CD4-positive, alpha-beta memory T cell (primary cell): ENCODE measurements around the gene LRP2BP. TPM values are rescaled to one million over a fixed set of nuclear protein-coding genes. Genes with fewer than 3 reads are reported as not detected.

Experiments
- CTCF ChIA-PET: fragments of 350-600 bp; sonication (Branson Sonifier 250); formaldehyde crosslinking; loops from one replicate; lab custom pipeline; 2021; ENCODE audit warnings: inconsistent platforms; ENCODE audit not compliant: partially characterized antibody; lab: Charles Lee
- POLR2A ChIA-PET: fragments of 350-600 bp; sonication (Branson Sonifier 250); formaldehyde crosslinking; loops from one replicate; lab custom pipeline; 2021; ENCODE audit not compliant: partially characterized antibody; lab: Charles Lee
- DNase-seq, 5 donors: peaks; one replicate each; pipeline versions ENCODE4 v3.0.0 to v3.0.0-alpha.2; 2020 to 2022; ENCODE audit warnings: mixed read lengths in 1 of 5
- H3K27ac ChIP-seq: one replicate; pipeline ENCODE4 v1.7.0; 2013; ENCODE audit warnings: low read depth, low read length
- H3K27me3 ChIP-seq: 2 replicates; pipeline ENCODE4 v1.7.0; 2013; ENCODE audit warnings: mild to moderate bottlenecking, low read length, moderate library complexity; ENCODE audit not compliant: insufficient read depth
- H3K36me3 ChIP-seq: 2 replicates; pipeline ENCODE4 v1.7.0; 2013; ENCODE audit warnings: mild to moderate bottlenecking, low read length, moderate library complexity; ENCODE audit not compliant: insufficient read depth
- H3K4me1 ChIP-seq: 2 replicates; pipeline ENCODE4 v1.7.0; 2013; ENCODE audit warnings: mild to moderate bottlenecking, low read length, moderate library complexity; ENCODE audit not compliant: insufficient read depth
- H3K4me3 ChIP-seq, 2 donors: one replicate each; pipeline ENCODE4 v1.7.0; 2013; ENCODE audit warnings: low read length in 2 of 2, mild to moderate bottlenecking in 1 of 2
- H3K9me3 ChIP-seq, 2 donors: one replicate each; pipeline ENCODE4 v1.7.0; 2013; ENCODE audit warnings: low read length in 2 of 2, control low read depth in 1 of 2; ENCODE audit not compliant: control insufficient read depth in 1 of 2
- H3K27ac Mint-ChIP-seq, 7 donors: one replicate each; pipeline ENCODE4 v1.8.0; 2020 to 2021; ENCODE audit warnings: mixed read lengths in 7 of 7, mild to moderate bottlenecking in 6 of 7, inconsistent platforms in 3 of 7, moderate library complexity in 3 of 7
- H3K27me3 Mint-ChIP-seq, 2 donors: one replicate each; pipeline ENCODE4 v1.8.0; 2020 to 2021; ENCODE audit warnings: mixed read lengths in 2 of 2
- H3K36me3 Mint-ChIP-seq, 2 donors: one replicate each; pipeline ENCODE4 v1.8.0; 2020 to 2021; ENCODE audit warnings: mixed read lengths in 2 of 2, inconsistent platforms in 1 of 2, mild to moderate bottlenecking in 1 of 2
- H3K4me1 Mint-ChIP-seq, 4 donors: one replicate each; pipeline ENCODE4 v1.8.0; 2020 to 2021; ENCODE audit warnings: mixed read lengths in 4 of 4, mild to moderate bottlenecking in 1 of 4
- H3K4me3 Mint-ChIP-seq, 8 donors: one replicate each; pipeline ENCODE4 v1.8.0; 2020 to 2021; ENCODE audit warnings: mixed read lengths in 8 of 8, mild to moderate bottlenecking in 7 of 8, moderate library complexity in 6 of 8, inconsistent platforms in 3 of 8
- H3K9me3 Mint-ChIP-seq, 8 donors: one replicate each; pipeline ENCODE4 v1.8.0; 2020 to 2021; ENCODE audit warnings: mixed read lengths in 8 of 8, mild to moderate bottlenecking in 5 of 8, inconsistent platforms in 3 of 8, moderate library complexity in 1 of 8
- intact Hi-C: fragments of 100-400 bp; cut with micrococcal nuclease; formaldehyde crosslinking; loops from one replicate; pipeline ENCODE4 v1.15.1; 2023
- polyA plus RNA-seq, 2 donors: library from polyadenylated mRNA; unstranded; fragments of 300-500 nt; fragmentation: Illumina TruSeq; gene quantifications; one replicate each; pipeline ENCODE4 v1.2.3, GENCODE V29; 2021
- total RNA-seq, 2 experiments: library from RNA; stranded (reverse); gene quantifications; one replicate each; pipeline ENCODE4 v1.2.3, GENCODE V29; 2021

The LRP2BP gene
- total and polyA plus RNA-seq, 4 experiments from 2014 or later: 0.20 to 1.9 (median 1.9) TPM; not detected in 1

GRCh38 chr4:185357211-185357610 is 38.5 kb downstream of the LRP2BP start:
- intact Hi-C loops: no loop called here
- Histone ChIP-seq H3K4me3 (no peak overlapping the region), H3K27ac (no peak overlapping the region), H3K36me3 (no peaks in the 10 kb centered on the region), H3K4me1 (no peaks in the 10 kb centered on the region), H3K27me3 (no peaks in the 10 kb centered on the region), H3K9me3 (no peaks in the 10 kb centered on the region)
- Mint-ChIP-seq H3K4me3 (no peak overlapping the region), H3K27me3 (no peaks in the 10 kb centered on the region), H3K4me1 (no peaks in the 10 kb centered on the region), H3K27ac (no peak overlapping the region), H3K36me3 (peaks cover 36 to 49% of the 10 kb centered on the region in 2 donors), H3K9me3 (no peaks in the 10 kb centered on the region)
- DNase-seq: no peak
- POLR2A ChIA-PET: no interaction called here
- CTCF ChIA-PET: no interaction called here

GRCh38 chr4:185352741-185353140 is 43.0 kb downstream of the LRP2BP start:
- H3K4me1 ChIP-seq: no peaks in the 10 kb centered on the region
- no peak for DNase-seq
- peak overlapping the region in 1 of 8 donors; percentile 34 for H3K4me3 Mint-ChIP-seq
- no peak overlapping the region for H3K27ac Mint-ChIP-seq
- intact Hi-C loops: no loop called here
- CTCF ChIA-PET: no interaction called here
- POLR2A ChIA-PET: no interaction called here
- H3K27me3 Mint-ChIP-seq: no peaks in the 10 kb centered on the region
- peaks cover 54 to 59% of the 10 kb centered on the region in 2 donors for H3K36me3 Mint-ChIP-seq
- no peaks in the 10 kb centered on the region for H3K9me3 Mint-ChIP-seq
- H3K27me3 ChIP-seq: no peaks in the 10 kb centered on the region
- H3K4me3 ChIP-seq: no peak overlapping the region
- H3K9me3 ChIP-seq: no peaks in the 10 kb centered on the region
- H3K4me1 Mint-ChIP-seq: peaks cover 0 to 2% (median 0%) of the 10 kb centered on the region in 4 donors
- no peak overlapping the region for H3K27ac ChIP-seq
- no peaks in the 10 kb centered on the region for H3K36me3 ChIP-seq

GRCh38 chr4:185352202-185352601 is 43.5 kb downstream of the LRP2BP start:
- Mint-ChIP-seq H3K27me3 (no peaks in the 10 kb centered on the region), H3K27ac (no peak overlapping the region), H3K36me3 (peaks cover 53 to 59% of the 10 kb centered on the region in 2 donors), H3K9me3 (no peaks in the 10 kb centered on the region), H3K4me3 (no peak overlapping the region), H3K4me1 (peaks cover 0 to 2% (median 0%) of the 10 kb centered on the region in 4 donors)
- Histone ChIP-seq H3K9me3 (no peaks in the 10 kb centered on the region), H3K36me3 (no peaks in the 10 kb centered on the region), H3K27me3 (no peaks in the 10 kb centered on the region), H3K27ac (no peak overlapping the region), H3K4me3 (no peak overlapping the region), H3K4me1 (no peaks in the 10 kb centered on the region)
- no peak for DNase-seq
- intact Hi-C loops: no loop called here
- ChIA-PET CTCF (no interaction called here), POLR2A (no interaction called here)

GRCh38 chr4:185351691-185352090 is 44.0 kb downstream of the LRP2BP start:
- H3K27me3 Mint-ChIP-seq: no peaks in the 10 kb centered on the region
- H3K27me3 ChIP-seq: no peaks in the 10 kb centered on the region

GRCh38 chr4:185346975-185347601 is 48.6 kb downstream of the LRP2BP start:
- Histone ChIP-seq H3K9me3 (no peaks in the 10 kb centered on the region), H3K4me1 (peaks cover 14% of the 10 kb centered on the region), H3K27me3 (no peaks in the 10 kb centered on the region), H3K36me3 (no peaks in the 10 kb centered on the region), H3K27ac (no peak overlapping the region), H3K4me3 (no peak overlapping the region)
- Mint-ChIP-seq H3K27ac (peak overlapping the region in 1 of 7 donors; percentile 14), H3K4me1 (peaks cover 19 to 29% (median 20%) of the 10 kb centered on the region in 4 donors), H3K9me3 (peaks cover 0 to 3% (median 0%) of the 10 kb centered on the region in 8 donors), H3K4me3 (no peak overlapping the region), H3K27me3 (no peaks in the 10 kb centered on the region), H3K36me3 (peaks cover 41 to 58% of the 10 kb centered on the region in 2 donors)
- ChIA-PET CTCF (no interaction called here), POLR2A (no interaction called here)
- intact Hi-C loops: no loop called here
- DNase-seq: no peak

More at GRCh38 chr4:185351691-185352090, 44.0 kb downstream of the LRP2BP start:
- ChIA-PET CTCF (no interaction called here), POLR2A (no interaction called here)
- H3K4me3 Mint-ChIP-seq: no peak overlapping the region
- no peak overlapping the region for H3K27ac ChIP-seq
- no peaks in the 10 kb centered on the region for H3K9me3 ChIP-seq
- H3K27ac Mint-ChIP-seq: peak overlapping the region in 1 of 7 donors; percentile 21
- intact Hi-C loops: no loop called here
- no peak for DNase-seq
- peaks cover 0 to 3% (median 1%) of the 10 kb centered on the region in 4 donors for H3K4me1 Mint-ChIP-seq
- no peaks in the 10 kb centered on the region for H3K4me1 ChIP-seq
- H3K4me3 ChIP-seq: no peak overlapping the region
- peaks cover 0 to 3% (median 0%) of the 10 kb centered on the region in 8 donors for H3K9me3 Mint-ChIP-seq
- H3K36me3 ChIP-seq: no peaks in the 10 kb centered on the region
- peaks cover 57 to 64% of the 10 kb centered on the region in 2 donors for H3K36me3 Mint-ChIP-seq

- Mint-ChIP-seq H3K27me3 (no peaks in the 10 kb centered on the region), H3K4me3 (peak overlapping the region in 6 of 8 donors; percentile 3 to 69 (median 48)), H3K9me3 (peaks cover 0 to 3% (median 0%) of the 10 kb centered on the region in 8 donors), H3K36me3 (peaks cover 30 to 45% of the 10 kb centered on the region in 2 donors), H3K27ac (peak overlapping the region; percentile 22 to 87 (median 59)), H3K4me1 (peaks cover 34 to 50% (median 37%) of the 10 kb centered on the region in 4 donors)
- intact Hi-C loops: no loop called here
- Histone ChIP-seq H3K27me3 (no peaks in the 10 kb centered on the region), H3K4me3 (no peak overlapping the region), H3K27ac (no peak overlapping the region), H3K4me1 (peaks cover 29% of the 10 kb centered on the region), H3K9me3 (no peaks in the 10 kb centered on the region), H3K36me3 (no peaks in the 10 kb centered on the region)
- DNase-seq: peak in 1 of 5 donors; percentile 3
- CTCF ChIA-PET: interaction anchor here (1.3 kb wide), 1 partner anchor 253 kb away, joined by 4 read pairs; no protein-coding TSS in a partner anchor
- POLR2A ChIA-PET: interaction anchor here (0.7 kb wide), 1 partner anchor 81 kb away, joined by 3 read pairs; the partner anchor contains the start of gene UFSP2
These were observed 50.8 kb downstream of the LRP2BP start for GRCh38 chr4:185344743-185345538.
